Epidermal melanocyte (primary cell): ENCODE data around the gene PNMA6E.
"Not testable (repeated sequence)": the region's sequence is repeated elsewhere in the genome, so short reads cannot be mapped to it uniquely, and the experiment has no call there.

Experiments used
- DNase-seq: peaks from one replicate; pipeline ENCODE4 v3.0.0; 2011; ENCODE audit warnings: low spot score; ENCODE audit not compliant: insufficient read length

Gene PNMA6E

DNA sequence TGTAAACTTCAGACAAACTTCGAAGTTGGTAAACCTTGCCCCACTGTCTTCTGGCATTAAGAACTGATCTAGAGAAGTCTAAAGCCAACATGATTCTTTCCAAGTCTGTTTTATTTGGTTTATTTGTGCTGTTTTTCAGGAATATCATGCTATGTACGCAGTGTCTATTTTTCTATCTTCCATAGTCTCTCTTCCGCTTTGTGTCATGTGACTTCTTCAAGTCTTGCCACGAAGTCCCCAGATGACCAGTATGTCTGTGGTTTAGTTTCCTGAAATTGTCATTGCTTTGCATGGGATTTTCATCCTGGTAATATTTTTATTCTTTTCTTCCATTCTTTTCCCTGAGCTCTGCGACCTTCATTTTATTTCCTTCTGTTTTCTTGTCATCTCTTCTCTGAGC, 15.1 kb downstream of the PNMA6E start:
- DNase-seq = no peak

DNA sequence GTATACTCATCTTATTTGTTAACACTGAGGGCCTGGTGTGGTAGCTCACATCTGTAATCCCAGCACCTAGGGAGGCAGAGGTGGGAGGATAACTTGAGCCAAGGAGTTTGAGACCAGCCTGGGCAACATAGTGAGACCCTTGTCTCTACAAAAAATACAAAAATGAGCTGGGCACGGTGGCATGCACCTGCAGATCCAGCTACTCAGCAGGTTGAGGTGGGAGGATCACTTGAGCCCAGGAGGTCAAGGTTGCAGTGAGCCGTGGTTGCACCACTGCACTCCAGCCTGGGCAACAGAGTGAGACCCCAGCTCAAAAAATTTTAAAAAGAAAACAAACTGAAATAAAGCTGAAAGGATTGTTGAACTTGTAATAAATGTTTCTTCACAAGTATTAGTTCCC, 16.2 kb downstream of the PNMA6E start:
- DNase-seq = not testable (repeated sequence)

DNA sequence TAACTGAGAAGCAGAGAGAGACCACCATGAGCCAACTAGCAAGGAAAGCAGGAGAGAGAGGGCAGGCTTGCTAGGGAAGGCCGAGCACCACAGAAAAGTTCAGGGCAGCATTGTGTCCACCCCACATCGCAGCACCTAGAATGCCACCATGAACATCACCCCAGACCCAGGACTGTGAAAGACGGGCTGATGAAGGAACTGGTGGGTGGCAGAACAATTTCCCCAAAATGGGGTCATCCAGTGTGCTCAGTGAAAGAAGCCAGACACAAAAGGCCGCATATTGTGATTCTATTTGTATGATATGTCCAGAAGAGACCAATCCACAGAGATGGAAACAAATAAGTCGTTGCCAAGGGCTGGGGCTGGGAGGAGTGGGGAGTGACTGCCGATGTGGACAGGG, 16.8 kb downstream of the PNMA6E start:
- DNase-seq = no peak

GRCh38 chrX:153382563-153383482, 18.3 kb downstream of the PNMA6E start:
- no peak for DNase-seq

DNA sequence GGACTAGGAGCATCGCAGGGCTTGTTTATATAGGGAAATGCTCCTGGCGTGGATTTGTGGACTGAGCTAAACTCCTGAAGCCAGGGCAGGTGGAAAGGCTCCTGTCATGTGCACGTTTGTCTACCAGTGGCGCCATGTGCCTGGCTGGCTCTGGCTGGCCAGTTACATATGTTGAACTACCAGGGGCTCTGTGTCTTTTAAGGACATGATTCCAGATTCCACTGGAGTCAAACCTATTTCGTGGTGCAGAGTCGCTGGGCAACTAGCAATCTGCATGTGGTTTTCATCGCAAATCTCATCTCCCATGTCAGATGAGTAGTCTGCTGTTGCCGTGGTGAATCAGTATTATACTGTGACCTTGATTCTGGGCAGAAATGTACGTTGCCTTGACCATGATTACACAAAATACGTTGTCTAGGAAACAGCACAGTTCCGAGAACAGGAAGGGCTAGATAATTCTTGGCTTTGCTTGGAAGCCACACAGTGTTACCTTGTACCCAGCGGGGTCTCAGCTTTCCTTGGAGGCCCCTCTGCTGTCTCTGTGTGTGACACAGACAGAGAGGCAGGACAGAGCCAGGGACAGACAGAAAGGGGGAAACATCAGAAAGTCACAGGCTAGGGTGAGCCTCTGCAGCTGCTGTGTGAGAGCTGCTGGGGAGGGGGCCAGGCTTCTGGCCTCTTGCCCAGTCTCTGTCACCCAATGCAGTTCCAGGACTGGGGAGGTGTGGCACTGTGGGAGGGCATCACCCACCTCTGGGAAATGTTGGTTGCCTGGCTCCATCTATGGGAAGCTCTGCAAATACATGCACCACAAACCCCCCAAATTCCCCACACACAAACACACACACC, 19.2 kb downstream of the PNMA6E start:
- DNase-seq = no peak

DNA sequence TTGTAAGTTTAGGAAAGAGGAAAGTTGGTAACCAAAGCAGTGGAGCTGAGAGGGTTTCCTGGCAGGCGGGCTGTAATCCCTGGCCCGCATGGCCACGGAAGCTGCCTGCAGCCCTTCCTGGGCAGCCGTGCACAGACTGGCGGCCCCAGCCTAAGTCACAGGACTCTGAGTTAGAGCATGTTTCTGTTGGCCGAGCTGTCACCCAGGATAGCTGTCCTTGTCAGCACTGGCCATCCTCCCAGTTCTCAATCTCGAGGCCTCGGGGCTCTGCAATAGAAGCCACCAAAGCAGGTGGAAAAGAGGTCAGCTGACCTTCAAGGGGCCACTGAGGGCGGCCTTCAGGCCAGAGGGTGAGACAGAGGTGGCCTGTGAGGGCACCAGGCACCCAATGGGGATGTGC, 20.5 kb downstream of the PNMA6E start:
- no peak for DNase-seq

GRCh38 chrX:153379971-153380581, 21.1 kb downstream of the PNMA6E start:
- DNase-seq = no peak

DNA sequence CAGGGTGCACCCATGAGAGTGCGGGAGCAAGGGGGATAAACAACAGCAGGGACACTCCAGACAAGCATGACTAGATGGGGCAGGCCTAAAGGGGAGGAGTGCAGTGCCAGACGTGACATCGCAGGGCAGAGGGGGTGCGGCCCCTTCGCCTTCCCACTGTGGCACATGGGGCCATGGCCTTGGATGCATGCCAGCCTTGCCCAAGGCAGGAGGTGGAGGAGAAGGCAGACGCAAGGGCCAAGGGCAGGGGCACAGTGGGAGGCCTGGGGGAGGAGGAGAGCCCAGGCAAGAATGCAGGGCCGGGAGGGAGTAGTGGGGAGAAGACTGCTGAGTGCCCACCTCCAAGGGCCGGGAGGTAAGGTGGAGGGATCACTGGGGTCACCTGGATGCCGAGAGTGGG, 21.6 kb downstream of the PNMA6E start:
- DNase-seq = no peak

DNA sequence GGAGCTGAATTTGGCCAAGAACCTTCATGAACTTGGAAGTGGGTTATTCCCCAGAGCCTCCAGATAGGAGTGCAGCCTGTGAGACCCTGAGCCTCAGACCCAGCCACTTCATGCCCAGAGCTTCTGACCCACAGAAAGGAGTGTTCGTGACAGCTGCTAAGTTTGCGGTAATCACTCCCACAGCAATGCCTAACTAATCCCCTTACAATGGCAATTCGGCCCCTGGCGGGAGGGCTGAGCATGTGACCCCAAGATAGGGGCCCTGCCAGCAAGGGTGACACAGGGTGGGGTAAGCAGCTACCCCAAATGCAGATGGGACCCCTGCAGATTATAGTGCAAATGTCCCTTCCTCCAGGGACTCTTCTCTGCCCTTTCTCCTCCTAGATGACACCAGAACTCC, 22.5 kb downstream of the PNMA6E start:
- DNase-seq = no peak

- no peak for DNase-seq
Observed at GRCh38 chrX:153377727-153378126, 23.4 kb downstream of the PNMA6E start.

DNA sequence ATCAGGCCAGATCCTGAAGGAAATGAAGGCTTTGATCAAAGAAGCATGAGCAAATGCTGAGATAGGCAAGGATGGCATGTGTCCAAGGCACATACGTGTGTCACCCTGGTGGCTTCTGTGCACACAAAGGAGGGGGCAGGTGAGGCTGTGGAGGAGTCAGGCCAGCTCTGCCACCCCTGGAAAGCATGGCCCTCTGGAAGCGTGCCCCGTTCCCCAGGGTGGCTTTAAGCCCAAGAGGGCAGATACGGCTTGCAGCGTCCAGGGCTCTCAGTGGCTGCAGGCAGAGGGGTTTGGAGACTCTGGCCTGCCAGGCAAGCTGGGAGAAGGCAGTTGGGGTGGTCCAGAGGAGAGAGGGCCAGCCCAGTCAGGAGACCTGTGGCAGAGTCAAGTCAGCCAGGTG, 25.6 kb downstream of the PNMA6E start:
- no peak for DNase-seq

DNA sequence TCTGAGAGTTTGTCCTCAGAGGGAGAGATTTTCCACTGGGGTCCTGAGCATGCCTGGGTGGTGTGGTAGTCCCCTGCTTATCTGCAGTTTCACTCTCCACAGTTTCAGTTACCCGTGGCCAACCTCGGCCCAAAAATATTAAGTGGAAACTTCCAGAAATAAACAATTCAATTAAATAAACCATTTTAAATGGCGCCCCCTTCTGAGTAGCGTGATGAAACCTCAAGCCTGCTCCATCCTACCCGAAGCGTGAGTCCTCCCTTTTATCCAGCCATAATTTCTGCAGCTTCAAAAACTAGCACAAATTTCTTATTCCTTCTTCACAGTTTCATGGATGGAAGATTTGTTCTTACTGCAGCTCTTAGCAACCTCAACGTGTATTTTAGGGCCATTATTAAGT, 26.7 kb downstream of the PNMA6E start:
- no peak for DNase-seq

GRCh38 chrX:153372949-153373348, 28.2 kb downstream of the PNMA6E start:
- no peak for DNase-seq

GRCh38 chrX:153371256-153371655, 29.9 kb downstream of the PNMA6E start:
- DNase-seq = no peak

DNA sequence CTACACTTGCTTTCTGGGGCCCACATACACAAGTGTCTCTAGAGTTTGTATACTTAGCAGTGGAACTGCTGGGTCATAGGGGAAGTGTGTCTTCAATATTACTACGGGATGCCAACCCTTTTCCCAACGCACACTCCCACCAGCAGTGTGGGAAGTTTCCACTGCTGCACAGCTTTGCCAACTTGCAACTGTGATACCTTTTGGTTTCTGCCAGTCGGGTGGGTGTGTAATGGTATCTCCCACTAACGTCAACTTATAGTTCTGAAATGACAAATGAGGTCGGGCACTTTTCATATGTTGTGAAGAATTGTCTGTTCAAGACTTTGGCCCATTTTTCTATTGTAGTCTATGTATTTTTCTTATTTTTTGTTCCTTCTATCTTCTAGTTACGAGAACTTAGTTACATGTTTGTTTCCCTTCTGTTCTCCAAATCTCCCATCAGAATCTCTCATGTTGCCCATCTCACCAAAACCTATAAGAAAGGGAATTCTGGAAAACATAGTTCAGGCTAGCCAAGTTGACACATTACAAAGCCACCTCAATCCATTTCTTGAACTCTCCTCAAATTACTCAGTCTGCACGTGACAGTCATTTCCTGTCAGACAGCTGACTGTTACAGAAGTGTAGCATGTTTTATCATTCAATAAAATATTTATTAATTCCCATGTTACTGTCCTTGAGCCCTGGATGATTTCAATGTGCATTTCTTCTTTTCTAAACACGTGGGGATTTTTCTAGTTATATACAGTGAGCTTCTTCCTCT, 30.7 kb downstream of the PNMA6E start:
- DNase-seq = no peak

GRCh38 chrX:153366878-153367538, 34.1 kb downstream of the PNMA6E start:
- DNase-seq = no peak

DNA sequence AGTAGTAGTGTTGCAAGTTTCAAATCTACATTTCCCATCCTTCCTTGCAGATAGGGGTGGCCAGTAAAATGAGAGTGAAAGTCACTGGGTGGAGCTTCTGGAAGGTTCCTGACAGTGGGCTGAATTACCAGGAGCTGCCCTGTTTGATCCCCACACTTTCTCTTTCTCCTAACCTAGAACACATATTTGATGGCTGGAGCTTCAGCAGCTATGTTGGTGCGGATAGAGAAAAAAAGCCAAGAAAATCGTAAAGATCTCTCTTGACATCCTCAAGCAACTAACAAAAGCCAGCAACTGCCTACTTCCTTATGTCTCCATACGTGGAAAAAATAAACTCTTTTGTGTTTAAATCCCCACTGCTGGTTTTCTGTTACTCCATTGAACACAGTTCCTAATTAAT, 35.0 kb downstream of the PNMA6E start:
- DNase-seq = no peak

DNA sequence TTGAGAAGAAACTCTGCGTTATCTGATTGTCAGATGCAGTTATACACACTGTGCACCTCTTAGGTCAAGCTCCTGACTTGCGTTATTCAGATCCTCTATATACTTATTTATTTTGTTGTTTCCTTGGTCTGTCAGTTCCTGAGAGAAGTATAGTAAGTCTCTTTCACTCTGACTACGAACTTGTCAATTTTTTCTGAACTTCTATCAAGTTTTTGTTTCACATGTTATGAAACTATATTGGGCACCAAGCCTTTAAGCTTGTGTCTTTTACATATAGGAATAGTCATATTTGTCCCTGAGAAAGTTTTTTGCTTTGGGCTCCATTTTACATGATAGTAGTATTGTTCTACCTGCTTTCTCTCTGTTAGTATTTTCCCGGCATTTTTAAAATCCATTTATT, 35.5 kb downstream of the PNMA6E start:
- DNase-seq = no peak

GRCh38 chrX:153361781-153362397, 39.3 kb downstream of the PNMA6E start:
- DNase-seq = no peak

- DNase-seq = no peak
Observed at GRCh38 chrX:153357877-153358276, 43.3 kb downstream of the PNMA6E start.
